DOHH2 (cell line): Measurements from ENCODE around the gene CHN2.

Source experiments
- H3F3A ChIP-seq: fragments of 200-600 bp; sonication (generic), shearing (Covaris generic); 2 replicates; pipeline ENCODE4 v1.6.0; 2016; ENCODE audit warnings: antibody characterized with exemption, mild to moderate bottlenecking; ENCODE audit not compliant: control insufficient read depth, insufficient read depth
- H3K27ac ChIP-seq: fragments of 200-600 bp; sonication (generic); 2 replicates; pipeline ENCODE4 v1.5.1; 2014; ENCODE audit warnings: low read depth, mild to moderate bottlenecking, low read length, moderate library complexity
- H3K27me3 ChIP-seq: fragments of 200-600 bp; sonication (generic); 2 replicates; pipeline ENCODE4 v1.6.1; 2014; ENCODE audit warnings: mild to moderate bottlenecking, low read length, mixed read lengths; ENCODE audit not compliant: control insufficient read depth
- H3K36me3 ChIP-seq: fragments of 200-600 bp; sonication (generic); 2 replicates; pipeline ENCODE4 v1.6.1; 2014; ENCODE audit warnings: mild to moderate bottlenecking, low read length, moderate library complexity, mixed read lengths; ENCODE audit not compliant: control insufficient read depth
- H3K4me1 ChIP-seq: fragments of 200-600 bp; sonication (generic); 2 replicates; pipeline ENCODE4 v1.6.1; 2014; ENCODE audit warnings: mild to moderate bottlenecking, low read length, mixed read lengths; ENCODE audit not compliant: control insufficient read depth
- H3K4me2 ChIP-seq: fragments of 200-600 bp; sonication (generic); 2 replicates; pipeline ENCODE4 v1.6.0; 2014; ENCODE audit warnings: mild to moderate bottlenecking, low read length, moderate library complexity
- H3K4me3 ChIP-seq: fragments of 200-600 bp; sonication (generic); 2 replicates; pipeline ENCODE4 v1.5.1; 2014; ENCODE audit warnings: mild to moderate bottlenecking, low read length, mixed read lengths
- H3K79me2 ChIP-seq: fragments of 200-600 bp; sonication (generic); 2 replicates; pipeline ENCODE4 v1.6.1; 2014; ENCODE audit warnings: mild to moderate bottlenecking, low read length, mixed read lengths; ENCODE audit not compliant: control insufficient read depth
- H3K9me2 ChIP-seq: fragments of 200-600 bp; sonication (generic); replicated peaks from 2 replicates; pipeline ENCODE4 v1.6.1; 2014; ENCODE audit warnings: mild to moderate bottlenecking, low read length, mixed read lengths; ENCODE audit not compliant: control insufficient read depth
- H3K9me3 ChIP-seq: fragments of 200-600 bp; sonication (generic); 2 replicates; pipeline ENCODE4 v1.6.1; 2014; ENCODE audit warnings: antibody characterized with exemption, low read length, mixed read lengths; ENCODE audit not compliant: control insufficient read depth, insufficient read depth
- H4K20me1 ChIP-seq: fragments of 200-600 bp; sonication (generic); 2 replicates; pipeline ENCODE4 v1.6.0; 2014; ENCODE audit warnings: low read depth, mild to moderate bottlenecking, antibody characterized with exemption, low read length, moderate library complexity; ENCODE audit not compliant: control insufficient read depth, insufficient read depth
- EZH2phosphoT487 ChIP-seq: fragments of 200-600 bp; sonication (generic); IDR thresholded peaks from 2 replicates; pipeline ENCODE4 v1.6.1; 2017; ENCODE audit warnings: borderline replicate concordance, mild to moderate bottlenecking, antibody characterized with exemption, low read length, moderate library complexity, mixed read lengths
- TF ChIP-seq, protein P1 (sequence below): fragments of 200-600 bp; sonication (generic); IDR thresholded peaks from one replicate; pipeline ENCODE4 v1.5.1; 2014; ENCODE audit warnings: antibody characterized with exemption, mild to moderate bottlenecking, low read depth, low read length; ENCODE audit not compliant: poor library complexity, severe bottlenecking

CHN2 gene

DNA sequence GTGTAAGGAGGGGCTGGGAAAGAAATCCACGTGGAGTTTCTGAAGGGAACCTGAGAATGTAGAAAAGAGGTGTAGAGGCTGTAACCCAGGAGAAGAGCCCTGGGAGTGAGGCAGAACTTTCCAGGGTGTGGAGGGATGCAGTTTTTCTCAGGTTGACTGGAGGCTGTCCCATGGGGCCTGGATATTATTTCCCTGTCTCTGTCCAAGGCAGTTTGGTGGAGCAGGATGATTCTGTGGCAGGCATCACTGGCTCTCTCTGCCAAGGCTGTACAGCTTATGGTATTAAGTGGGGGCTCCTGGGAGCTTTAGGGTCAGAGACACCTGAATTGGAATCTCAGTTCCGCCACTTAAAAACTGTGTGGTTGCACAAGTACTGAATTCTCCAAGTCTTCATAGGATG, 81.6 kb downstream of the CHN2 start:
- H3K79me2 ChIP-seq = no peaks in the 10 kb centered on the region
- H3K36me3 ChIP-seq = no peaks in the 10 kb centered on the region
- no peak overlapping the region for H3K27ac ChIP-seq
- no peaks in the 10 kb centered on the region for H4K20me1 ChIP-seq
- TF ChIP-seq, protein P1, sequence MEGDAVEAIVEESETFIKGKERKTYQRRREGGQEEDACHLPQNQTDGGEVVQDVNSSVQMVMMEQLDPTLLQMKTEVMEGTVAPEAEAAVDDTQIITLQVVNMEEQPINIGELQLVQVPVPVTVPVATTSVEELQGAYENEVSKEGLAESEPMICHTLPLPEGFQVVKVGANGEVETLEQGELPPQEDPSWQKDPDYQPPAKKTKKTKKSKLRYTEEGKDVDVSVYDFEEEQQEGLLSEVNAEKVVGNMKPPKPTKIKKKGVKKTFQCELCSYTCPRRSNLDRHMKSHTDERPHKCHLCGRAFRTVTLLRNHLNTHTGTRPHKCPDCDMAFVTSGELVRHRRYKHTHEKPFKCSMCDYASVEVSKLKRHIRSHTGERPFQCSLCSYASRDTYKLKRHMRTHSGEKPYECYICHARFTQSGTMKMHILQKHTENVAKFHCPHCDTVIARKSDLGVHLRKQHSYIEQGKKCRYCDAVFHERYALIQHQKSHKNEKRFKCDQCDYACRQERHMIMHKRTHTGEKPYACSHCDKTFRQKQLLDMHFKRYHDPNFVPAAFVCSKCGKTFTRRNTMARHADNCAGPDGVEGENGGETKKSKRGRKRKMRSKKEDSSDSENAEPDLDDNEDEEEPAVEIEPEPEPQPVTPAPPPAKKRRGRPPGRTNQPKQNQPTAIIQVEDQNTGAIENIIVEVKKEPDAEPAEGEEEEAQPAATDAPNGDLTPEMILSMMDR = no peak
- no peak for TF ChIP-seq EZH2phosphoT487
- no peaks in the 10 kb centered on the region for H3K9me2 ChIP-seq
- no peak overlapping the region for H3K4me3 ChIP-seq
- H3F3A ChIP-seq = no peaks in the 10 kb centered on the region
- H3K9me3 ChIP-seq = no peaks in the 10 kb centered on the region
- no peaks in the 10 kb centered on the region for H3K27me3 ChIP-seq
- no peak overlapping the region for H3K4me2 ChIP-seq
- H3K4me1 ChIP-seq = no peaks in the 10 kb centered on the region

DNA sequence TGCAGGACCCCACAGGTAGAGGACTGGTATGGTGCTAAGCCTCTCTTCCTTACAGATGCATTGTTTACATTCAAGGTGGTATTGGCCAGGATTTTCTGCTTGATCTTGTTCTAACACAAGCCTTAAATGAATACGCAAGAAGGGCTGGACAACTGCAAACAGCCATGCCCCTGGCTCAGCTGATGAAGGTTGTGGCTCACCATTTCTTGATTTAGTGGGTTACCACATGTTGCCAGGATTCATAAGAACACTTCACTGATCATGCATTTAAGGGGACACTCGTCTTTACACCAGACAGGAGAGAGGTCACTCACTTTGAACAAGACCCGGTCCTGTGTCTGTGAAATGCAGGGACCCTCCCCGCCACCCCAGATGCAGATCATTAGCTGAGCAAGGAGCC, 82.2 kb downstream of the CHN2 start:
- Histone ChIP-seq H3K9me3 (no peaks in the 10 kb centered on the region), H3F3A (no peaks in the 10 kb centered on the region), H3K4me1 (no peaks in the 10 kb centered on the region), H3K4me2 (no peak overlapping the region), H3K27ac (no peak overlapping the region), H3K79me2 (no peaks in the 10 kb centered on the region), H3K9me2 (no peaks in the 10 kb centered on the region), H3K36me3 (no peaks in the 10 kb centered on the region), H3K4me3 (no peak overlapping the region), H4K20me1 (no peaks in the 10 kb centered on the region), H3K27me3 (no peaks in the 10 kb centered on the region)
- no peak for TF ChIP-seq EZH2phosphoT487
- TF ChIP-seq, protein P1 = no peak

DNA sequence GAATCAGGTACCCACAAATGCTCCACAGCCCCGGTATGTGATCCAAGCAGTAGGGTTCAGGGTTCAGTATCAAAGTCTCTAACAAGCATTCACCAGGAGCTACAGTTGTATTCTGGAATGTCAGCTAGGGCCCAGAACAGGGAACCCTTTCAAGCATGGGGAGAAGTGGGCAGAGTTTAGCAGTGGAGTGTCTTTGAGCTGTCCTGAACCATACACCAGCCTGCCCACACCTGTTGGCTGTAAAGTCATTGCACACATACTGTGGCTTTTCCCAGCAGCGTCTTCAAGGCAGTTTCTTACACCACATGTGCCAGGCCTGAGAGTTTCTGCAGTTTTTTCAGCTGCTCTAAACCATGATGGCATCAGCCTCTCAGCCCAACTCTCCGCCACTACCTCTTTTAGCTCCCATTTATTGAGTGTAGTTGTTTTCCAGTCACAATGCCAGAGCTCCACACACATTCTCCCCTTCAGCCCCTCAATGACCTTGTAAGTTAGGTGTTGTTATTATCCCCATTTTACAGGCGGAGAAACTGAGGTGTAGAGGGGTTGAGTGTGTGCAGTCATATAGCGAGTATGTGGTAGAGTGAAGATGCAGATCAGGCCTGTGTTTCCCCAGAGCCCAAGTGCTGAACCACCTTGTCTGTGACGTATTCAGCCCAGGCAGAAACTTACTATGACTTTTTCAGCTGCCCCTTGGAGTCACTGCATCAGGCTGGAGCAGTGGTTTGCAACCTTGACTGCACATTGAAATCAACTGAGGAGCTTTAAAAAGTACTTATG, 83.1 kb downstream of the CHN2 start:
- TF ChIP-seq, protein P1 = no peak
- TF ChIP-seq EZH2phosphoT487 = no peak
- H3K79me2 ChIP-seq = no peaks in the 10 kb centered on the region
- no peaks in the 10 kb centered on the region for H3K36me3 ChIP-seq
- no peaks in the 10 kb centered on the region for H3K27me3 ChIP-seq
- no peaks in the 10 kb centered on the region for H3K9me3 ChIP-seq
- H3K4me3 ChIP-seq = no peak overlapping the region
- H3F3A ChIP-seq = no peaks in the 10 kb centered on the region
- no peaks in the 10 kb centered on the region for H4K20me1 ChIP-seq
- no peak overlapping the region for H3K27ac ChIP-seq
- H3K4me2 ChIP-seq = no peak overlapping the region
- no peaks in the 10 kb centered on the region for H3K4me1 ChIP-seq
- no peaks in the 10 kb centered on the region for H3K9me2 ChIP-seq
